MM.1S (cell line): ENCODE measurements around the gene SLC28A1.

Source experiments
- EZH2 ChIP-seq: fragments of 300-600 bp; sonication (generic); optimal IDR thresholded peaks from 2 replicates; pipeline ENCODE3; 2017; ENCODE audit warnings: low read depth, mild to moderate bottlenecking, antibody characterized with exemption, low read length, mixed read lengths
- TF ChIP-seq, protein P1 (sequence below): fragments of 300-600 bp; sonication (generic); IDR thresholded peaks from 2 replicates; pipeline ENCODE4 v1.5.1; 2016; ENCODE audit warnings: antibody characterized with exemption, low read length, mixed read lengths

DNA sequence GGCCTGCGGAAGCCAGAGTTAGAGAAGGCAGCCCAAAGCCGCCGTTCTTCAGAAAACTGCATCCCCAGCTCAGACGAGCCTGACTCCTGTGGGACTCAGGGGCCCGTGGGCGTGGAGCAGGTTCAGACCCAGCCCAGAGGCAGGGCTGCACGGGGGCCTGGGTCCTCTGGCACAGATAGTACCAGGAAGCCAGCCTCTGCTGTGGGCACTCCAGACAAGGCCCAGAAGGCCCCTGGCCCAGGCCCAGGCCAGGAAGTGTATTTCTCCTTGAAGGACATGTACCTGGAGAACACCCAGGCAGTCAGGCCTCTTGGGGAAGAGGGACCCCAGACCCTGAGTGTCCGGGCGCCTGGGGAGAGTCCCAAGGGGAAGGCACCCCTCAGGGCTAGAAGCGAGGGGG, 44.2 kb upstream of the SLC28A1 start:
- TF ChIP-seq, protein P1, sequence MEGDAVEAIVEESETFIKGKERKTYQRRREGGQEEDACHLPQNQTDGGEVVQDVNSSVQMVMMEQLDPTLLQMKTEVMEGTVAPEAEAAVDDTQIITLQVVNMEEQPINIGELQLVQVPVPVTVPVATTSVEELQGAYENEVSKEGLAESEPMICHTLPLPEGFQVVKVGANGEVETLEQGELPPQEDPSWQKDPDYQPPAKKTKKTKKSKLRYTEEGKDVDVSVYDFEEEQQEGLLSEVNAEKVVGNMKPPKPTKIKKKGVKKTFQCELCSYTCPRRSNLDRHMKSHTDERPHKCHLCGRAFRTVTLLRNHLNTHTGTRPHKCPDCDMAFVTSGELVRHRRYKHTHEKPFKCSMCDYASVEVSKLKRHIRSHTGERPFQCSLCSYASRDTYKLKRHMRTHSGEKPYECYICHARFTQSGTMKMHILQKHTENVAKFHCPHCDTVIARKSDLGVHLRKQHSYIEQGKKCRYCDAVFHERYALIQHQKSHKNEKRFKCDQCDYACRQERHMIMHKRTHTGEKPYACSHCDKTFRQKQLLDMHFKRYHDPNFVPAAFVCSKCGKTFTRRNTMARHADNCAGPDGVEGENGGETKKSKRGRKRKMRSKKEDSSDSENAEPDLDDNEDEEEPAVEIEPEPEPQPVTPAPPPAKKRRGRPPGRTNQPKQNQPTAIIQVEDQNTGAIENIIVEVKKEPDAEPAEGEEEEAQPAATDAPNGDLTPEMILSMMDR: no peak
- TF ChIP-seq EZH2: no peak
